Neural crest cell (in vitro differentiated cells): ENCODE measurements around the gene CYP19A1. TPM values are rescaled to one million over a fixed set of nuclear protein-coding genes. Genes with fewer than 3 reads are reported as not detected.

Experiments
- DNase-seq: peaks from one replicate; pipeline ENCODE4 v3.0.0; 2021; ENCODE audit warnings: low read depth, mixed read lengths, low spot score
- H3K27ac Mint-ChIP-seq: one replicate; pipeline ENCODE4 v1.8.0; 2021; ENCODE audit warnings: mild to moderate bottlenecking, mixed read lengths; ENCODE audit not compliant: unreplicated experiment
- H3K27me3 Mint-ChIP-seq: 2 replicates; pipeline ENCODE4 v1.8.0; 2021; ENCODE audit warnings: low read depth, mild to moderate bottlenecking, mixed read lengths
- H3K36me3 Mint-ChIP-seq: 2 replicates; pipeline ENCODE4 v1.8.0; 2021; ENCODE audit warnings: low read depth, mild to moderate bottlenecking, mixed read lengths
- H3K4me1 Mint-ChIP-seq: 2 replicates; pipeline ENCODE4 v1.8.0; 2021; ENCODE audit warnings: mixed read lengths
- H3K4me3 Mint-ChIP-seq: one replicate; pipeline ENCODE4 v1.8.0; 2021; ENCODE audit warnings: mild to moderate bottlenecking, mixed read lengths
- H3K9me3 Mint-ChIP-seq: 2 replicates; pipeline ENCODE4 v1.8.0; 2021; ENCODE audit warnings: mixed read lengths
- CTCF ChIP-seq: fragments of 200-600 bp; sonication (generic); conservative IDR thresholded peaks from 2 replicates; pipeline ENCODE4 v1.5.0; 2021; ENCODE audit warnings: antibody characterized with exemption, mild to moderate bottlenecking
- total RNA-seq: library from RNA; stranded (reverse); gene quantifications from 2 replicates; pipeline ENCODE4 v1.2.1, GENCODE V29; 2021

Gene CYP19A1
- total RNA-seq, 1 donor from 2014 or later: not detected

- no peak overlapping the region for H3K27ac Mint-ChIP-seq
- H3K9me3 Mint-ChIP-seq: no peaks in the 10 kb centered on the region
- peaks cover 1% of the 10 kb centered on the region for H3K4me1 Mint-ChIP-seq
- H3K36me3 Mint-ChIP-seq: no peaks in the 10 kb centered on the region
- no peak overlapping the region for H3K4me3 Mint-ChIP-seq
- DNase-seq: no peak
- no peak for TF ChIP-seq CTCF
- no peaks in the 10 kb centered on the region for H3K27me3 Mint-ChIP-seq
These were observed 37.7 kb upstream of the CYP19A1 start for GRCh38 chr15:51375966-51376640.

GRCh38 chr15:51374131-51374530 is 35.7 kb upstream of the CYP19A1 start:
- DNase-seq: no peak

GRCh38 chr15:51371266-51371665 is 32.9 kb upstream of the CYP19A1 start:
- TF ChIP-seq CTCF: no peak
- H3K4me1 Mint-ChIP-seq: no peaks in the 10 kb centered on the region
- no peak for DNase-seq
- H3K9me3 Mint-ChIP-seq: no peaks in the 10 kb centered on the region
- H3K36me3 Mint-ChIP-seq: no peaks in the 10 kb centered on the region
- H3K27ac Mint-ChIP-seq: no peak overlapping the region
- no peaks in the 10 kb centered on the region for H3K27me3 Mint-ChIP-seq
- no peak overlapping the region for H3K4me3 Mint-ChIP-seq

More at GRCh38 chr15:51374131-51374530, 35.7 kb upstream of the CYP19A1 start:
- no peak for TF ChIP-seq CTCF
- no peak overlapping the region for H3K4me3 Mint-ChIP-seq
- no peaks in the 10 kb centered on the region for H3K4me1 Mint-ChIP-seq
- H3K27ac Mint-ChIP-seq: no peak overlapping the region
- H3K9me3 Mint-ChIP-seq: no peaks in the 10 kb centered on the region
- H3K36me3 Mint-ChIP-seq: no peaks in the 10 kb centered on the region
- H3K27me3 Mint-ChIP-seq: no peaks in the 10 kb centered on the region

- H3K9me3 Mint-ChIP-seq: no peaks in the 10 kb centered on the region
- TF ChIP-seq CTCF: no peak
- DNase-seq: no peak
These were observed 31.0 kb upstream of the CYP19A1 start for GRCh38 chr15:51369451-51369761.

GRCh38 chr15:51368751-51369450 is 30.5 kb upstream of the CYP19A1 start:
- TF ChIP-seq CTCF: no peak
- H3K4me1 Mint-ChIP-seq: no peaks in the 10 kb centered on the region

More at GRCh38 chr15:51369451-51369761, 31.0 kb upstream of the CYP19A1 start:
- Mint-ChIP-seq H3K27me3 (no peaks in the 10 kb centered on the region), H3K36me3 (no peaks in the 10 kb centered on the region), H3K4me1 (no peaks in the 10 kb centered on the region), H3K4me3 (no peak overlapping the region), H3K27ac (no peak overlapping the region)

More at GRCh38 chr15:51368751-51369450, 30.5 kb upstream of the CYP19A1 start:
- Mint-ChIP-seq H3K4me3 (no peak overlapping the region), H3K27ac (no peak overlapping the region), H3K36me3 (no peaks in the 10 kb centered on the region), H3K9me3 (no peaks in the 10 kb centered on the region), H3K27me3 (no peaks in the 10 kb centered on the region)
- DNase-seq: no peak
